ENCODE data around the gene CPNE5. TPM values are rescaled to one million over a fixed set of nuclear protein-coding genes. Genes with fewer than 3 reads are reported as not detected.

The CPNE5 gene
- total and polyA plus RNA-seq, 2 of the 4 experiments (the other 2 are of a cell fraction): 0.07 TPM; not detected in 1

GRCh38 chr6:36743538-36744303, 95.5 kb downstream of the CPNE5 start:
- no peak for ATAC-seq (ENCODE audit: low read depth)
- H4K91ac ChIP-seq (ENCODE audit: insufficient read depth, low read depth, low read length): no peak overlapping the region
- no peak overlapping the region for H2BK120ac ChIP-seq (ENCODE audit: low read depth, low read length)
- no peak overlapping the region for H3K9ac ChIP-seq (ENCODE audit: low read depth, low read length)
- in situ Hi-C loops (cut with MboI; ENCODE audit: low sequenced_read_pairs): no loop called here
- H3K36me3 ChIP-seq (ENCODE audit: control insufficient read depth, insufficient read depth, low read length): no peaks in the 10 kb centered on the region
- H3K14ac ChIP-seq (replicated peaks; ENCODE audit: low read depth, low read length): no peak overlapping the region
- dilution Hi-C loops (cut with HindIII; ENCODE audit: low sequenced_read_pairs, unreplicated experiment): no loop called here
- H2AK5ac ChIP-seq (ENCODE audit: low read depth, low read length): no peak overlapping the region
- H4K8ac ChIP-seq (ENCODE audit: low read depth in 2 of 2, low read length in 2 of 2): no peak overlapping the region
- WGBS, 2 experiments (ENCODE audit: extremely low coverage in 2 of 2, insufficient read length in 1 of 2): 47% methylated on average over 8 of the region's 24 CpGs; no CpG with 5 or more reads in 1 of the 2 experiments
- H2AFZ ChIP-seq (replicated peaks; ENCODE audit: low read length, poor library complexity): no peak overlapping the region
- H2BK20ac ChIP-seq (ENCODE audit: low read depth, low read length): no peak overlapping the region
- peaks cover 10% of the 10 kb centered on the region for H3K9me3 ChIP-seq (ENCODE audit: control insufficient read depth, insufficient read depth, low read length)
- H4K20me1 ChIP-seq (ENCODE audit: insufficient read depth, low read length): peaks cover 3% of the 10 kb centered on the region; the same call in 1 of the 2 replicates
- no peak overlapping the region for H2BK5ac ChIP-seq (ENCODE audit: low read depth, low read length, poor library complexity, severe bottlenecking)
- peaks cover 4% of the 10 kb centered on the region; the same call in 1 of the 2 replicates for H3K9me1 ChIP-seq (ENCODE audit: insufficient read depth, low read length)
- no peak overlapping the region for H3K27ac ChIP-seq (ENCODE audit: insufficient read depth, low read length)
- H3K4me3 ChIP-seq (ENCODE audit: insufficient read depth, low read depth, low read length): no peak overlapping the region
- no peaks in the 10 kb centered on the region for H3K4me1 ChIP-seq (ENCODE audit: control insufficient read depth, insufficient read depth, low read length)
- TF ChIP-seq RCOR1 (IDR thresholded peaks at IDR 0.05; ENCODE audit: insufficient replicate concordance, low read length) (no peak), FOS (IDR thresholded peaks at IDR 0.05; ENCODE audit: low read depth, low read length) (no peak), ELK1 (IDR thresholded peaks at IDR 0.05; ENCODE audit: borderline replicate concordance, low read depth, low read length) (no peak), SMC3 (IDR thresholded peaks at IDR 0.05; ENCODE audit: low read depth, low read length) (no peak), USF2 (IDR thresholded peaks at IDR 0.05; ENCODE audit: low read depth, low read length) (no peak), MXI1 (IDR thresholded peaks at IDR 0.05; ENCODE audit: borderline replicate concordance, low read depth, low read length) (no peak), CTCF (conservative IDR thresholded peaks at IDR 0.05; ENCODE audit: low read depth, low read length) (no peak), CHD1 (IDR thresholded peaks at IDR 0.05; ENCODE audit: low read depth, low read length) (no peak), POLR2A (IDR thresholded peaks at IDR 0.05; ENCODE audit: low read depth, low read length) (no peak), NFE2L2 (IDR thresholded peaks at IDR 0.05; ENCODE audit: low read depth, low read length) (no peak), RAD21 (IDR thresholded peaks at IDR 0.05; ENCODE audit: low read length) (no peak), MAFK (IDR thresholded peaks at IDR 0.05; ENCODE audit: low read depth, low read length) (no peak), BHLHE40 (IDR thresholded peaks at IDR 0.05; ENCODE audit: low read depth, low read length) (no peak), CEBPB (IDR thresholded peaks at IDR 0.05; ENCODE audit: low read depth, low read length) (no peak), MAZ (IDR thresholded peaks at IDR 0.05; ENCODE audit: borderline replicate concordance, low read depth, low read length) (no peak), RFX5 (IDR thresholded peaks at IDR 0.05; ENCODE audit: low read depth, low read length) (no peak)
- DNase-seq: no peak
- intact Hi-C loops (cut with micrococcal nuclease): no loop called here
- H2AK9ac ChIP-seq (replicated peaks; ENCODE audit: low read depth, low read length, poor library complexity): no peak overlapping the region
- CTCF ChIA-PET: no interaction called here
- no peak overlapping the region for H3K18ac ChIP-seq (ENCODE audit: low read depth, low read length)
- POLR2A ChIA-PET (ENCODE audit: unreplicated experiment): no interaction called here
- no peak overlapping the region for H4K5ac ChIP-seq (ENCODE audit: low read depth, low read length)
- no peak overlapping the region for H3K23ac ChIP-seq (ENCODE audit: low read depth, low read length)
- H3K79me1 ChIP-seq (ENCODE audit: low read depth in 1 of 2, low read length in 2 of 2): no peaks in the 10 kb centered on the region
- H2BK15ac ChIP-seq (ENCODE audit: low read depth, low read length): no peak overlapping the region
- no peak overlapping the region for H3K4me2 ChIP-seq (ENCODE audit: low read depth, low read length)
- BruUV-seq (replicated peaks): no TSS peak
- peaks cover 34% of the 10 kb centered on the region for H3K27me3 ChIP-seq (ENCODE audit: control insufficient read depth, insufficient read depth, low read length)
- no peak overlapping the region for H3K4ac ChIP-seq (ENCODE audit: low read depth, low read length)
- H3K56ac ChIP-seq (ENCODE audit: extremely low read depth, insufficient read depth, low read length): no peak overlapping the region
